ENCODE data around the gene PRKCD. TPM values are rescaled to one million over a fixed set of nuclear protein-coding genes. Genes with fewer than 3 reads are reported as not detected.

The PRKCD gene
- total RNA-seq, 1 donor from 2014 or later = 32.2 TPM

DNA sequence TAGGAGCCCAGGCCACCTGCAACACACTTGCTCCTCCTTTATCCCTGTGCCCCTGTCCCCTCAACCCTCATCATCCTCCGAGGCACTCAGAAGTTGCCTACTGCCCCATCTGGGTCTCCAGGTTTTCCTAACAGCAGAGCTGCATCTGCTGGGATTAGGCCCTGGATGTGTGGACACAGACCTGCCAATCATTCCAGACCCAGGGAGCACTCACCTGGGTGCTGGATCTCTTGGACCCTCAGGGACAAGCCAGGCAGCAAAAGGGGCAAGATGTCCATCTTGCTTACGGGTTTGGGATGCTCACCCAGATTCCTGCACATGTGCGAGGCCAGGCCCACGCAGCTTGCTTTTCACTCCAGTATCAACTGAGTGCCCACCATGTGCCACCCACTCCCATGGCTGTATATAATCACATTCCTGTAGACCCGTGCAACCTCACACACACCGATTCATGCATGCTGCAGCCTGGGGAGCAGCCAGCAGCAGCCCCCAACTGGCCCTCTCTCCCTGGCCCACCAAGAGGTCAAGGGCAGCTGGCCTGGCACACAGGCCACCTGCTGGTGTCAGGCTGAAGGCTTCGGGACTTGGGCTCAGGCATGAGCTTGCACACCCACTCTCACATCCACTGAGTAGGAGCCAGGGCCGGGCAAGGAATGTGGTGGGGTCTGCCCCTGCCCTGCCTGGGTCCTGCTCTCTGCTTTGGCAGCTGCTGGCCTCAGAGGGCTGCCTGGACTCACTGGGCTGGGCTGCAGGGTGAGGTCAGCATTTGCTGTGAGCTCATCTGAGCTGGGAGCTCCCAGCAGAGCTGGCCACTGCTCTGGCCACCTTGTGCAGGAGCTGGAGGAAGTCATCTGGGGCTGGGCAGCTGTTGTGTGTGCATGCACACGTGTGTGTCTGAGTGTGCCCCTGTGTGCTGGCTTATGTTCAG is 14.9 kb downstream of the PRKCD start:
- no peak for TF ChIP-seq POLR2A (IDR thresholded peaks at IDR 0.05)
- no peak for TF ChIP-seq CTCF (IDR thresholded peaks at IDR 0.05)
- TF ChIP-seq POLR2AphosphoS5 (IDR thresholded peaks at IDR 0.05; ENCODE audit: insufficient read depth in 1 of 2, low read depth in 1 of 2) = no peak
- H3K4me3 ChIP-seq = no peak overlapping the region
- no peaks in the 10 kb centered on the region for H3K4me1 ChIP-seq
- H3K36me3 ChIP-seq = peaks cover 0 to 22% of the 10 kb centered on the region in 2 donors
- no peaks in the 10 kb centered on the region for H3K27me3 ChIP-seq
- DNase-seq (ENCODE audit: extremely low spot score in 2 of 2) = no peak
- no peaks in the 10 kb centered on the region for H3K9me3 ChIP-seq
- intact Hi-C loops (cut with DNase I) = no loop called here
- no peak overlapping the region for H3K27ac ChIP-seq

DNA sequence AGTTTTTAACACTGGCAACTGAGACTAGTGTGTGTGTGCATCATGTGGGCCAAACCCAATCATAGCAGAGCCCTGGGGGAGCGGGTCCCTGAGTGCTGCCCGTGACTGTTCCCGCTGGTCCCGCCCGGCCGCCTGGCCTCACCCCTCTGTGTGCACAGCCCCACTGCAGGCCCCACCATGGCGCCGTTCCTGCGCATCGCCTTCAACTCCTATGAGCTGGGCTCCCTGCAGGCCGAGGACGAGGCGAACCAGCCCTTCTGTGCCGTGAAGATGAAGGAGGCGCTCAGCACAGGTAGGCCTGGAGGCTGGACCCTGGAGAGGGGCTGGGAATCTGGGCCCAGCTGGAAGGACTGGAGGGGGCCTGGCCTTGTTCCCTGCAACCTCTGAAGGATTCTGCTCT is 17.2 kb downstream of the PRKCD start:
- no peak for TF ChIP-seq POLR2A (IDR thresholded peaks at IDR 0.05)
- no peak for TF ChIP-seq CTCF (IDR thresholded peaks at IDR 0.05)
- TF ChIP-seq POLR2AphosphoS5 (IDR thresholded peaks at IDR 0.05; ENCODE audit: insufficient read depth in 1 of 2, low read depth in 1 of 2) = no peak
- intact Hi-C loops (cut with DNase I) = no loop called here
- H3K27ac ChIP-seq = no peak overlapping the region
- no peak for DNase-seq (ENCODE audit: extremely low spot score in 2 of 2)
- peaks cover 0 to 39% of the 10 kb centered on the region in 2 donors for H3K36me3 ChIP-seq
- H3K9me3 ChIP-seq = no peaks in the 10 kb centered on the region
- no peak overlapping the region for H3K4me3 ChIP-seq
- no peaks in the 10 kb centered on the region for H3K27me3 ChIP-seq
- H3K4me1 ChIP-seq = no peaks in the 10 kb centered on the region

DNA sequence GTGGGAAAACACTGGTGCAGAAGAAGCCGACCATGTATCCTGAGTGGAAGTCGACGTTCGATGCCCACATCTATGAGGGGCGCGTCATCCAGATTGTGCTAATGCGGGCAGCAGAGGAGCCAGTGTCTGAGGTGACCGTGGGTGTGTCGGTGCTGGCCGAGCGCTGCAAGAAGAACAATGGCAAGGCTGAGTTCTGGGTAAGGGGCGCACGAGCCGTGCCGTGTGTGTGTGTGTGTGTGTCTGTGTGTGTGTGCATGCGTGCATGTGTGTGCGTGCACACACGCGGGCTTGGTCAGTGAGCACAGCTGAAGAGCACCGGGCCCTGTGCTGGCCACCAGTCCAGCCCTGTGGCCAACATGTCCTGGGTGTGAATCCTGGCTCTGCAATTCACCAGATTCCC is 18.6 kb downstream of the PRKCD start:
- no peak for DNase-seq (ENCODE audit: extremely low spot score in 2 of 2)
- H3K4me3 ChIP-seq = no peak overlapping the region
- TF ChIP-seq POLR2A (IDR thresholded peaks at IDR 0.05) = no peak
- no peak for TF ChIP-seq CTCF (IDR thresholded peaks at IDR 0.05)
- TF ChIP-seq POLR2AphosphoS5 (IDR thresholded peaks at IDR 0.05; ENCODE audit: insufficient read depth in 1 of 2, low read depth in 1 of 2) = no peak
- no peaks in the 10 kb centered on the region for H3K27me3 ChIP-seq
- H3K36me3 ChIP-seq = peaks cover 0 to 47% of the 10 kb centered on the region in 2 donors
- no peaks in the 10 kb centered on the region for H3K9me3 ChIP-seq
- H3K27ac ChIP-seq = no peak overlapping the region
- intact Hi-C loops (cut with DNase I) = no loop called here
- H3K4me1 ChIP-seq = no peaks in the 10 kb centered on the region

DNA sequence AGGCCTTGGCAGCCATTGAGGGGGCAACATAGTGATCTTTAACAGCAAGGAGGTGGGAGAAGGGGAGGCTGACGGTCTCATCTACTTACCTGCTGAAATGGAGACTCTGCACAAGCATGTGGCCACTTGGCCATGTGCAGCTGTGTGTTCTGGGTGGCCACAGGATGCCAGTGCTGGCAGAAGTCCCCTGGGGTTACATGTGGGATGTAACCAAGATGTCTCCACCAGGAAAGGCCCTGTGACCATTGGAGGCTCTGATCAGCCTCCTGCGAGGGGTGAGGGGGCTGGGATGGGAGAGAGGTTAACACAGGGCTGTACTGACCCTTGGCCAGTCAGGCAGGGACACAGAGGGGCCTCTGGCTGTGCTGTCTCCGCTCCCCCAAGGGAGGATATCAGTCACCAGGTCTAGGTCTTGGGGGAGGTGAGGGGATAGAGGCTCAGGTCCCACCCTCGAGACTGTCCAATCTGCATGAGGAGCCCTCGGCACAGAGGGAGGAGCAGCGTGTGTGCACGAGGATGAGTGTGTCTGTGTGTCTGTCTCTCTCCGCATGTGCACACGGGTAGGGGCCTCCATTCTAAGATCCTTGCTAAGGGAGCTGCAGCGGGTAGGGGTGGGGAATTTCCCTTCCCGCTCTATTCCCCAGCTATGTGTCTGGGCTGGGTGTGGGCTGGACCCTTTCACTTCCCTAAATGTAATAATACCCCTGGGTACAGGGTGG is 19.5 kb downstream of the PRKCD start:
- Histone ChIP-seq H3K4me3 (no peak overlapping the region), H3K27ac (no peak overlapping the region), H3K36me3 (peaks cover 0 to 55% of the 10 kb centered on the region in 2 donors), H3K9me3 (no peaks in the 10 kb centered on the region), H3K4me1 (no peaks in the 10 kb centered on the region), H3K27me3 (no peaks in the 10 kb centered on the region)
- no peak for TF ChIP-seq CTCF (IDR thresholded peaks at IDR 0.05)
- no peak for TF ChIP-seq POLR2A (IDR thresholded peaks at IDR 0.05)
- no peak for TF ChIP-seq POLR2AphosphoS5 (IDR thresholded peaks at IDR 0.05; ENCODE audit: insufficient read depth in 1 of 2, low read depth in 1 of 2)
- DNase-seq (ENCODE audit: extremely low spot score in 2 of 2) = no peak
- intact Hi-C loops (cut with DNase I) = no loop called here
